HG03565 (cell line): ENCODE data around the gene PDXK.

Experiments used
- ATAC-seq: cut with Tn5 transposase; IDR thresholded peaks from one replicate; pipeline ENCODE4 v1.9.1; 2021; ENCODE audit warnings: mild to moderate bottlenecking, moderate library complexity; ENCODE audit not compliant: unreplicated experiment

Gene PDXK

DNA sequence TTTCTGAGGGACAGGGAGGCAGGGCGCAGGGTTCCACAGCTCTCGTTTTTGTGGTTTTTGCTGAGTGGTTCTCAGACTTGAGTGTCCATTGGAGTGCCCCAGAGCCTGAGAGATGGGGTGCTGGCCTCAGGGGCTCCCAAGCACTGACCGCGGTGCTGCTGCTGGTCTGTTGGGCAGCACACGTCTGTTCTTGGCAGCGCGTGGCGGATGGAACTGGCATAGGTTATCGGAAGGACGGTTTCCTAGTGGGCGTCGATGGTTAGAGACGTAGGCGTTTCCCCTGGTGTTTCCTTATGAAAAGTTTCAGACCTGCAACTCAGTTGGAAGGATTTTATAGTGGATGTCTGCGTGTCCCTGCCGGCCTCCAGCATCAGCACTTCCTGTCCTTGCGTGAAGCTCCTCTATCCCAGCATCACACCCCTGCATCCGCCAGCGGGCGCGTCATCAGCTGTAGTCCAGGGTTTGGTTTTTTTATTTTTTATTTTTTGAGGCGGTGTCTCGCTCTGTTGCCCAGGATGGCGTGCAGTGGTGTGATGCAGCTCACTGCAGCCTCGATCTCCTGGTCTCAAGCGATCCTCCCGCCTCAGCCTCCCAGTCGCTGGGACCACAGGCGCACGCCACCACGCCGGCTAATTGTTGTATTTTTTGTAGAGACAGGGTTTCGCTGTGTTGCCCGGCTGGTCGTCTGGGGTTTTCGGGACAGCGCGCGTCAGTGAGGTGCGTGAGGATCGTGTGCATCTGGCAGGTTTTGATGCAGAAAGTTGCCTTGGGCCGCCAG is 82.3 kb downstream of the PDXK start:
- ATAC-seq = no peak

DNA sequence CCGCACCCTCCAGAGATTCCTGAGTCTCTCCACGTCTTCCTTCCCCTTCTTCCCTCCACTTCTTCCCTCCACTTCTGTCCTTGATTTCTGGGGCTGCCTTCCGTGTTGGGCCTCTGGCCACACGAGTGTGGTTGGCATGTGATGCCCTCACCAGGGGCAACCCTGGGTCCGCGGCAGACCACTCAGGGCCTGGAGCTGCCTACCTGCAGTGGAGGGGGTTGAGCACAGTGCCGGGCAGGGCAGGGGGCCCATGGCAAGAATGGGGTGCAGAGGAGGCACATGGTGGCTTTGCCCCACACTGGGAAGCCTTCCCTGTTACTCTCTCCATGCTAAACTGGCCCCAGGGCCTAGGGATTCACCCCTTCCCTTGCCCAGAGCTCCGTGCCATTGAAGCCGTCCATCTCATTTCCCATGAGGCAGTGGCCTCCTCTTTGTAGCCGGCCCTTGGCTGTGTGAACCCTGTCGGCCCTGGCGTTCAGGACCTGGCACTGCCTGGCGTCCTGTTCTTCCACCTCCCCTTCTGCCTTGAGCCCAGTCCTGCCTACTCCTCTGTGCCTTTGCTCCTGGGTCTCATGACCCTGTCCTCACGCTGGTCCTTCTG is 83.9 kb downstream of the PDXK start:
- no peak for ATAC-seq

DNA sequence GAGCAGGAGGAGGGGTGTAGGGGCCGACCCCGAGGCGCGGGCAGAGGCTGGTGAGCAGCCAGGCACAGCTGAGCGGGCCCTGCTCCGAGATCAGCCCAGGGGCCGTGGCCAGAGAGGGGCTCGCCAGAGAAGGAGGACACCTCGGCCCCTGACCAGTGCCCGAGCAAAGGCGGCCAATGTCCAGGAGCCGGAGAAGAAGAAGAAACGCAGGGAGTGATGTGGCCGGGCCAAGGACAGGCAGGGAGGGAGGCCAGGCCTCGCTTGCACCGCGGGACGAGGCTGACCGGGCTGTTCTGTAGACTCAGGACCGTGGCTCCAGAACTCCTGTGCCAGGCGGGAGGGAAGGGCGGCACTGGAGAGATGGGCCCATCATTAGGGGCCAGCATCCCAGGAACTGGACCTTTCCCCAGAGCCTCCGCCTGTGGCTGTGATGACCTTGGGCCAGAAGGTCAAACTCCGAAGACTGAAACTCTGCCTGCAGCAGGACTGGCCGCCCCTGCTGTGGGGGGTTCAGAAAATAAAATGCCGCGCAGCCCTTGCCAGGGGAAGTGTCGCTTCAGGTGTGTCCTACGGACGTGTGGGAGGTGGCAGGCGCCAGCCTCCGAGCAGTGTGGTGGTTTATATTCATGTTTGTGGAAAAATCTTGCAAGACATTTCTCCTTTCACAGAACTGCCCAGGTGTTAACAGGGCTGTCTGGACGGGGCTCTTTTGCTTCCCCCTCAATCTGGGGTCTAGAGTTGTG is 84.8 kb downstream of the PDXK start:
- no peak for ATAC-seq

DNA sequence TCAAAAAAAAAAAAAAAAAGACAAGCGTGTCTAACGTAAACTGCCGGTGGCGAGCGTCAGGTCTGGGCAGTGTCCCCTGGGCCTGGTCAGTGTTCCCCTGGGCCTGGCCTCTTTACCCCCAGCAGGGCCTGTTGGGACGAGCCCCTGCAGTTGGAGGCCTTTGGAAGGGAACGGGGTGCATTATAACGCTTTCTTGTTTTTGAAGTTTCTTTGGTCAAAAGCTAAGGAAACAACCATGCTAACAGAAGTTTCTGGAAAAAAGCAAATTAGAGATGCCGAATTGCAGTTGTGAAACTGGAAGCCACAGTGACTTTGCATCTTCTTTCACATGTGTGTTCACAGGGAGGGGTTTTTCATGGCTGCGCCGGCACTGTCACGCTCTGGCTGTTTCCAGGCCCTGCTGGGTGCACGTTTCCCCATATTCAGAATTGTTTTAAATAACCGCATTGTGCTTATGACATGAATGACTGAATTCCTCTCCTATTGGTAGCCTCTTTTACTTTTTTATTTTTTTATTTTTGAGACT is 86.4 kb downstream of the PDXK start:
- peak; percentile 81 for ATAC-seq

DNA sequence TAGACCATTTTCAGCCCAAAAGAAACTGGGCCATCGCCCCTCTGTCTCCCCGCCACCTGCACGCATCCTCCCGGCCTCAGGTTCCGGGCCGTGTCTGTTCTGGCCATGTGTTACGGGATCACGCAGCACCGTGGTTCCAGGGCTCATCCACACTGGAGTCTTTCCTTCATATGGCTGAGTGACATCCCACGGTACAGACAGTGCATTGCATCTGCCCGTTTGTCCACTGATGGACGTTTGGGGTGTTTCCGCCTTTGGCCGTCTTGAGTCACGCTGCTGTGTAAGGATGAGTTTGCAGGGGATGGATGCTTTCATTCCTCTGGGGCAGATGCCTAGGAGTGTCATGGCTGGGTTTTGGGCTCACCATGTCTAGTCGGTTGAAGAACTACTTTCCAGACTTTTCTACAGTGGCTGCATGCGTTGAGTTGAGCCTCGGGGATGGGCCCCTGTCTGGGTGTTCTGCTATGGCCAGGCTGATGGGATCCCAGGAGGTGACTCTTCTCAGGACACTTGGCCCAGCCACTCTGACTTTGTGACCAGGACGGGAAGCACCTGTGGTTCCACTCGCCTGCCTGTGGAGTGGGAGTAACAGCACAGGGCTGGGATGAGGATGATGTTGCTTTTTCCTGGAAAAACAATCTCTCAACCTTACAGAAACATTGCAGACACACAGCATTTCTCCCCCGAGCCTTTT is 87.2 kb downstream of the PDXK start:
- no peak for ATAC-seq

DNA sequence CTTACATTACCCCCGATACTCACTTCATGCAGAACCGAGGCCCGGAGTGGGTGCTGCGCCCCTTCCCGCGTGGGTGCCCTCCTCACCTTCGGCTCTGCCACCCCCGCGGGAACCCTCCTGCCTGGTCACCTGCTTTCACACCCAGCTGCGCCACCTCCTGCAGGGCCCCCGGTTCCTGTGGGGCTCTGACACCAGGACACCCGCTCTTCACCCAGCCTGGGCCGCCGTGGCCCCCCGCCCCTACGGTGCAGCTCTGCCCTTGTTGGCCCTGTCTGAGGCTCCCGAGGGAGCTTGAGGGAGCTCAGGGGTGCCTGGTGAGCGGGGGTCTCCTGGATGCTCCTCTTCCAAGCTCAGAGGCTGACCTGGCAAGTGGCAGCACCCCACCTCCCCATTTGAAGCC is 89.4 kb downstream of the PDXK start:
- no peak for ATAC-seq

DNA sequence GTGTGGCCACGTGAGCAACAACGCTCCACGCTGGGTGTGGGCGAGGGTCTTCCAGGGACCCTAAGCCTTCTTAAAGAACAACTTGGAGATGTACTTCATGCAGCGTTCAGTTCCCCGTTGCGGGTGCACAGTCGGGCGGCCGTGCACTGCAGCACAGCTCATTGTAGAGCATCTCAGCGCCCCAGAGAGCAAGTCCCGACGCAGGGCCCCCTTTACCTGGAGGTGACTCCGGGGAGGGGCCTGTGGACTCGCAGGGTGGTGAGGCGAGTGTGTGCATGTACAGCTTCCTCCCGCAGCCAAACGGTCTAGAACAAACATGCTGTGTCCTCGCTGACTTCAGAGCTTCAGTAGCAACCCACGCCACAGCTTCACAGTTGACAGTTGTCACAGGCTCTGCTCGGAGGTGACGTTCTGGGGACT is 89.9 kb downstream of the PDXK start:
- ATAC-seq = no peak

DNA sequence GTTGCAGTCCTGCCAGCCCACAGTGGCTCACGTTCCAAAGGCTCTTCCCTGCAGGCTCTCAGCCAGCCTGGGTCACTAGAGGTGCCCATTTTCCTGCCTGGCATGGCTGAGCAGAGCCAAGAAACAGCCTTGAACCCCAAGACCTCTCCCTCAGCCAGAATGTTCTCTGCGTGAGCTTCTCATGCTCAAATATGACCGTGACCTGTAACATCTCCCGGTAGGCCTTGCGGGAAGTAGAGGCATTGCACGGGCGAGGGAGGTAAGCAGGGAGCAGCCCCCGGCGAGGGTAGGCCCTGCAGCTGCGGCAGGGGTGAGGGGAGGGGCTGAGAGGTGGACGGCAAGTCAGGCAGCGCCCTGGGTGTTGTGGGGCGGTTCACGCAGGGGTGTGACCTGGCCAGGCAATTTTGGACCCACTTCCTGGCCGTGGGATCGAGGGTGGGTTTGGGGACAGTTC is 90.4 kb downstream of the PDXK start:
- ATAC-seq = no peak

DNA sequence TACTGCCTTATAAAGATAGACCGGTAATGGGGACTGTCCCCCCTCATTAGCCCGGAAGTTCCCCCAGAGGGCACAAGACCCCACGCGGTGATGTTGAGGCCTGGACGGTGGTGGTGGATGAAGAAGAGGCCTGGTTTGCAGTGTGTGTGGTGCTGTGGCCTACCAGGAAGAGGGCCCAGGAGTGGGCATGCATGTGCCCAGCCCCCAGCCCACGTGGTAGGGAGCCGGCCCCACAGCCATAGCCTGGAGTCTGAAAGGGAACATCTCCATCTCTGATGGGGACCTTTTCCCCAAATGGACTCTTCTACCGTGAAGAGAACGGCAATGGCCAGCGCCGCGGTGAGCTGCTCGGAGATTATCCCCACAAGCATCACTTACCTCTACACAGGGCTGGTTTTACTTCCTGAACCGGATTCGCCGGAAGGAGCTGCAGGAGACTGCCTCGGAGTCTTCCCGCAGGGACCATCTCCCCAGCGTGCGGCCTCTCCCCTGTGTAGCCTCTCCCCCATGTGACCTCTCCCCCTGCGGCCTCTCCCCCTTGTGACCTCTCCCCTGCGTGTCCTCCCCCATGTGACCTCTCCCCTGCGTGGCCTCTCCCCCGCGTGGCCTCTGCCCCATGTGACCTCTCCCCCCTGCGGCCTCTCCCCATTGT is 91.0 kb downstream of the PDXK start:
- no peak for ATAC-seq

DNA sequence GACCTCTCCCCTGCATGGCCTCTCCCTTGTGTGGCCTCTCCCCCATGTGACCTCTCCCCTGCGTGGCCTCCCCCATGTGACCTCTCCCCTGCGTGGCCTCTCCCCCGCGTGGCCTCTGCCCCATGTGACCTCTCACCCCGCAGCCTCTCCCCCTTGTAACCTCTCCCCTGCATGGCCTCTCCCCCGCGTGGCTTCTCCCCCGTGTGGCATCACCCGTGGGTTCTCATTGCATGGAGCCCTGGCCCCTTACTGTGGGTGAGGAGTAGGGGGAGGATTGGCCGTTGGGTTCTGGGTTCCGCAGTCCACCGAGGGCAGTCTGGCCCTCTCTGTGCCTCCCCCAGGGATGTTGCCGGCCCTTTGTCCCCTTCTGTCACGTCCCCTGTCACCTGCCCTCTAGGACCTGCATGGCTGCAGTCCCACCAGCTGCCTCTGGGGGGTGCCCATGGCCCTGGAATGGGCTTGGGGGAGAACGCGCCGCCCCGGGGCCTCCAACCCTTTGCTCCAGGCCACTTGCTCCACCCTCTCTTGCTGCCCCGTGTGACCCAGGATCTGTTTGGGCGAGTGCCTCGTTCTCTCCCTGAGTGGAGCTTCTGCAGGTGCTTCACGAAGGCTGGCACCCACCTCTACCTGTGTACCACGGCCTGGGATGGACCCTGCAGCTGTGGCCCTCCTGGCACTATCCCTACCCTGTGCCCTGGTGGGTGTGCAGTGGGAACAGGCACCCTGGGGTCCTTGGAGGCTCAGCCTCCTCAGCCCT is 91.8 kb downstream of the PDXK start:
- peak; percentile 38 for ATAC-seq

DNA sequence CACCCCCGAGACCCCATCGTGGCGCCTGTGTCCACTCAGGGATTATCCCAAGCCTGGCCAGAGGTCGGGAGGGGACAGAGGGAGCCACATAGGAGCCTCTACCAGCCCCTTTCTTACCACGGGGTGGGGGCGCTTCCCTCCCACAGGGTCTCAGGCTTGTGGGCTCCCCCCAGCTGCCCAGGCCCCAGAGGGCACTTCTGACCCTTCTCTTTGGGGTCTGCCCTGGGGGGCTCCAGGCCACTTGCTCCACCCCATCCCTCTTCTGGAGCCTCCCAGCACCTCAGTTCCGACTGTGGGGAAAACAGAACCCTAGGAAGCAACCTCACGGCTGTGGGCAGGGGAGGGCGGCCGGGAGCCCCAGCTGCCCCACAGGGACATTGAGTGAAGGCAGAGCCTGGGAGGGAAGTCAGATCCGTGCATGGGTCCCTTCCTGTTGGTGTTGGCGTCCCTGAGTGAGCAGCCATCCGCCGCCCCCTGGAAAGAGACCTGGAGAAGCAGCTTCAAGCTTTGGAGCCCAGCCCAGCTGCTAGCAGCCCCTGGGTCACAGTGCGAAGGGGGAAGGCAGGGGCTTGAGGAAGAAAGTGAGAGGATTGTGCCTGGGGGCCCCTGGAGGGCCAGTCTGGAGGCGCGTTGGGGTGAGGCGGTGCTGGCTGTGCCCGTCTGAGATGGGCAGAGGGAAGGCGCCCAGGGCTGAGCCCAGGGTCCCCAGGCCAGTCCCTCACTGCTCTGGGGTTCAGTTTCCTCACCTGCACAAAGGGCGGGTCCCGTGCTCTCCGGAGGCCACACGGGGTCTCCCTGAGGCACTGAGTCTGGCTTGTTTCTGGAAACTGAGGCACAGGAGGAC is 92.6 kb downstream of the PDXK start:
- ATAC-seq = no peak
